ENCODE results near the gene UNC5B.

The UNC5B gene

GRCh38 chr10:71212318-71213126 lies at the start of gene UNC5B:
UNC5B (plus strand) TSS chr10:71212570; CDS start chr10:71212986, 416 bp downstream.
- DNase-seq (ENCODE audit: low spot score) = peak; percentile 80

GRCh38 chr10:71173466-71173865 lies 38.9 kb upstream of the UNC5B start:
- DNase-seq (ENCODE audit: low spot score) = no peak

- no peak for DNase-seq (ENCODE audit: low spot score)
These were observed 35.7 kb upstream of the UNC5B start for GRCh38 chr10:71176661-71177060.

- no peak for DNase-seq (ENCODE audit: low spot score)
These were observed 34.6 kb upstream of the UNC5B start for GRCh38 chr10:71177651-71178199.

- DNase-seq (ENCODE audit: low spot score) = no peak
These were observed 33.5 kb upstream of the UNC5B start for GRCh38 chr10:71178880-71179279.

- no peak for DNase-seq (ENCODE audit: low spot score)
These were observed 33.0 kb upstream of the UNC5B start for GRCh38 chr10:71179382-71179781.

- DNase-seq (ENCODE audit: low spot score) = no peak
These were observed 27.9 kb upstream of the UNC5B start for GRCh38 chr10:71184421-71184820.

- no peak for DNase-seq (ENCODE audit: low spot score)
These were observed 27.2 kb upstream of the UNC5B start for GRCh38 chr10:71185209-71185608.

- no peak for DNase-seq (ENCODE audit: low spot score)
These were observed 25.2 kb upstream of the UNC5B start for GRCh38 chr10:71187197-71187596.

GRCh38 chr10:71187600-71187999 lies 24.8 kb upstream of the UNC5B start:
- no peak for DNase-seq (ENCODE audit: low spot score)

- DNase-seq (ENCODE audit: low spot score) = no peak
These were observed 24.2 kb upstream of the UNC5B start for GRCh38 chr10:71188201-71188600.

- DNase-seq (ENCODE audit: low spot score) = no peak
These were observed 21.4 kb upstream of the UNC5B start for GRCh38 chr10:71191019-71191418.

GRCh38 chr10:71191551-71192076 lies 20.8 kb upstream of the UNC5B start:
- no peak for DNase-seq (ENCODE audit: low spot score)

- DNase-seq (ENCODE audit: low spot score) = no peak
These were observed 18.9 kb upstream of the UNC5B start for GRCh38 chr10:71193516-71193915.

GRCh38 chr10:71197955-71198354 lies 14.4 kb upstream of the UNC5B start:
- no peak for DNase-seq (ENCODE audit: low spot score)

- DNase-seq (ENCODE audit: low spot score) = no peak
These were observed 10.5 kb upstream of the UNC5B start for GRCh38 chr10:71201849-71202248.

GRCh38 chr10:71202314-71202713 lies 10.1 kb upstream of the UNC5B start:
- DNase-seq (ENCODE audit: low spot score) = no peak

GRCh38 chr10:71203124-71203523 lies 9.2 kb upstream of the UNC5B start:
- no peak for DNase-seq (ENCODE audit: low spot score)

- DNase-seq (ENCODE audit: low spot score) = no peak
These were observed 8.7 kb upstream of the UNC5B start for GRCh38 chr10:71203716-71204115.

GRCh38 chr10:71204746-71205145 lies 7.6 kb upstream of the UNC5B start:
- no peak for DNase-seq (ENCODE audit: low spot score)

- DNase-seq (ENCODE audit: low spot score) = no peak
These were observed 6.9 kb upstream of the UNC5B start for GRCh38 chr10:71205468-71205867.

- no peak for DNase-seq (ENCODE audit: low spot score)
These were observed 5.5 kb upstream of the UNC5B start for GRCh38 chr10:71206911-71207310.

GRCh38 chr10:71207578-71207977 lies 4.8 kb upstream of the UNC5B start:
- no peak for DNase-seq (ENCODE audit: low spot score)

GRCh38 chr10:71209352-71209715 lies 3.0 kb upstream of the UNC5B start:
- DNase-seq (ENCODE audit: low spot score) = no peak
